PC-3 (cell line): ENCODE measurements around the gene SLC43A2. TPM values are rescaled to one million over a fixed set of nuclear protein-coding genes. Genes with fewer than 3 reads are reported as not detected.

Source experiments
- ATAC-seq: fragments of 200-7000 bp; cut with Tn5 transposase; 2 replicates; pipeline ENCODE4 v1.9.1; 2020; ENCODE audit warnings: mild to moderate bottlenecking, moderate library complexity
- BruUV-seq: library from RNA; stranded (reverse); fragments of 400-500 nt; replicated peaks from 2 replicates; lab custom pipeline; 2021; lab: Mats Ljungman, UMichigan
- CTCF ChIA-PET: fragments of 300-600 bp; sonication (Branson Sonifier 250); formaldehyde crosslinking; loops from one replicate; lab custom pipeline; 2022; ENCODE audit warnings: antibody characterized with exemption; lab: Charles Lee
- POLR2A ChIA-PET: fragments of 300-600 bp; sonication (Branson Sonifier 250); formaldehyde crosslinking; loops from one replicate; lab custom pipeline; 2022; ENCODE audit warnings: antibody characterized with exemption; ENCODE audit not compliant: unreplicated experiment; lab: Charles Lee
- DNase-seq: peaks from one replicate; pipeline ENCODE4 v3.0.0-alpha.2; 2015
- H2AFZ ChIP-seq: fragments of 300-600 bp; sonication (generic); 2 replicates; pipeline ENCODE4 v1.6.0; 2016; ENCODE audit warnings: antibody characterized with exemption, low read length
- H3F3A ChIP-seq: fragments of 300-600 bp; sonication (generic); one replicate; pipeline ENCODE4 v1.6.0; 2017; ENCODE audit warnings: antibody characterized with exemption, low read length, control low read depth, mild to moderate bottlenecking; ENCODE audit not compliant: unreplicated experiment
- H3K27ac ChIP-seq: fragments of 300-600 bp; sonication (generic); 2 replicates; pipeline ENCODE4 v1.5.1; 2016; ENCODE audit warnings: mild to moderate bottlenecking, low read length
- H3K27me3 ChIP-seq: fragments of 300-600 bp; sonication (generic); 2 replicates; pipeline ENCODE4 v1.6.1; 2016; ENCODE audit warnings: low read length, mixed read lengths
- H3K36me3 ChIP-seq: fragments of 300-600 bp; sonication (generic); 2 replicates; pipeline ENCODE4 v1.6.1; 2016; ENCODE audit warnings: low read depth, mixed run types, low read length, mixed read lengths
- H3K4me1 ChIP-seq: fragments of 300-600 bp; sonication (generic); 2 replicates; pipeline ENCODE4 v1.5.1; 2016; ENCODE audit warnings: low read length; ENCODE audit not compliant: insufficient read depth
- H3K4me2 ChIP-seq: fragments of 300-600 bp; sonication (generic); 2 replicates; pipeline ENCODE4 v1.6.0; 2016; ENCODE audit warnings: low read length
- H3K4me3 ChIP-seq: fragments of 300-600 bp; sonication (generic); 2 replicates; pipeline ENCODE4 v1.5.1; 2016; ENCODE audit warnings: mild to moderate bottlenecking, low read length, mixed read lengths
- H3K79me2 ChIP-seq: fragments of 300-600 bp; sonication (generic); 2 replicates; pipeline ENCODE4 v1.6.1; 2017; ENCODE audit warnings: low read length, mixed read lengths
- H3K9ac ChIP-seq: fragments of 300-600 bp; sonication (generic); 2 replicates; pipeline ENCODE4 v1.6.0; 2016; ENCODE audit warnings: mild to moderate bottlenecking, low read length
- H3K9me2 ChIP-seq: fragments of 300-600 bp; sonication (generic); replicated peaks from 2 replicates; pipeline ENCODE4 v1.6.1; 2016; ENCODE audit warnings: mixed run types, low read length, mixed read lengths
- H3K9me3 ChIP-seq: fragments of 300-600 bp; sonication (generic); 2 replicates; pipeline ENCODE4 v1.6.1; 2016; ENCODE audit warnings: low read length, mixed read lengths
- H4K20me1 ChIP-seq: fragments of 300-600 bp; sonication (generic); 2 replicates; pipeline ENCODE4 v1.6.1; 2016; ENCODE audit warnings: low read length, mixed read lengths
- EZH2 ChIP-seq: fragments of 300-600 bp; sonication (generic); IDR thresholded peaks from one replicate; pipeline ENCODE4 v1.6.1; 2017; ENCODE audit warnings: antibody characterized with exemption, mild to moderate bottlenecking, low read length; ENCODE audit not compliant: unreplicated experiment
- EZH2phosphoT487 ChIP-seq: fragments of 300-600 bp; sonication (generic); IDR thresholded peaks from 2 replicates; pipeline ENCODE4 v1.6.1; 2018; ENCODE audit warnings: mild to moderate bottlenecking, antibody characterized with exemption, low read length, borderline replicate concordance
- intact Hi-C: fragments of 100-400 bp; cut with micrococcal nuclease; formaldehyde crosslinking; loops from 2 replicates; pipeline ENCODE4 v1.9.0; 2023
- total RNA-seq: library from RNA; depleted of rRNA; stranded (reverse); fragments of >200 nt; gene quantifications from 2 replicates; pipeline ENCODE4 v1.2.3, GENCODE V29; 2014
- TF ChIP-seq, protein P1 (sequence below): fragments of 300-600 bp; sonication (generic); conservative IDR thresholded peaks from 2 replicates; pipeline ENCODE4 v1.5.1; 2017; ENCODE audit warnings: antibody characterized with exemption, low read depth, mild to moderate bottlenecking, low read length

SLC43A2 gene
- total RNA-seq, 1 experiment from 2014 or later: 6.2 TPM

DNA sequence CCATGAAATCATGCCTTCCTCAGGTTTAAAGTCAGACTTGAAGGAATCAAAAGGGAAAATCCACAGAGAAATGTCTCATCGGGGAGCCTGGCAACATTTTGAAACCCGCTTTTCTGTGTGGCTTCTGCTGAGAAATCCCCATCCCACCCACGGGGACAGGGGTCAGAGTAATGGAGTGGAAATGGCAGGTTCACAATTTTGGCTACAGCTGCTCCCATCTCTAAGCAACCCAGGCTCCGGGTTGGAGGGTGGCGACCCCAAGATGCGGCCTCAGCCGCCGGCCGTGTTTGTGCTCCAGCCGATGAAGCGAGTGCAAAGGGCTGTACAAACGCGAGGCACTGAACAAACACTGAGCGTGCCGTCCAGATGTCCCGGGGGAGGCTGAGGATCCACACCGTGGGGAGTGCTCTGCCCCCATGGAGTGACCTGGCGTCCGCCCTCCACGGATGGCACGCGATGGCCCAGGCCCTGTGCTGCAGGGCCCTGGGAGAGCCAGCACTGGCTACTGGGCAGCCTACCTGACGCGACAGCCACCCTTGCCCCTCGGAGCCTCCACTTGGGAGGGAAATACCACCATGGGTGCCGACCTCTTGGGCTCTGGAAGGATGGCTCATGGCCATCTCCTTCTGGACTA is 22.2 kb downstream of the SLC43A2 start:
- ATAC-seq: no peak
- H3K79me2 ChIP-seq: no peaks in the 10 kb centered on the region
- TF ChIP-seq EZH2 (no peak), EZH2phosphoT487 (no peak)
- TF ChIP-seq, protein P1, sequence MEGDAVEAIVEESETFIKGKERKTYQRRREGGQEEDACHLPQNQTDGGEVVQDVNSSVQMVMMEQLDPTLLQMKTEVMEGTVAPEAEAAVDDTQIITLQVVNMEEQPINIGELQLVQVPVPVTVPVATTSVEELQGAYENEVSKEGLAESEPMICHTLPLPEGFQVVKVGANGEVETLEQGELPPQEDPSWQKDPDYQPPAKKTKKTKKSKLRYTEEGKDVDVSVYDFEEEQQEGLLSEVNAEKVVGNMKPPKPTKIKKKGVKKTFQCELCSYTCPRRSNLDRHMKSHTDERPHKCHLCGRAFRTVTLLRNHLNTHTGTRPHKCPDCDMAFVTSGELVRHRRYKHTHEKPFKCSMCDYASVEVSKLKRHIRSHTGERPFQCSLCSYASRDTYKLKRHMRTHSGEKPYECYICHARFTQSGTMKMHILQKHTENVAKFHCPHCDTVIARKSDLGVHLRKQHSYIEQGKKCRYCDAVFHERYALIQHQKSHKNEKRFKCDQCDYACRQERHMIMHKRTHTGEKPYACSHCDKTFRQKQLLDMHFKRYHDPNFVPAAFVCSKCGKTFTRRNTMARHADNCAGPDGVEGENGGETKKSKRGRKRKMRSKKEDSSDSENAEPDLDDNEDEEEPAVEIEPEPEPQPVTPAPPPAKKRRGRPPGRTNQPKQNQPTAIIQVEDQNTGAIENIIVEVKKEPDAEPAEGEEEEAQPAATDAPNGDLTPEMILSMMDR: no peak
- no peaks in the 10 kb centered on the region for H3K4me1 ChIP-seq
- no TSS peak for BruUV-seq
- DNase-seq: no peak
- no peaks in the 10 kb centered on the region for H3K9me3 ChIP-seq
- CTCF ChIA-PET: no interaction called here
- H3K36me3 ChIP-seq: no peaks in the 10 kb centered on the region
- intact Hi-C loops: no loop called here
- no peak overlapping the region for H3K9ac ChIP-seq
- POLR2A ChIA-PET: no interaction called here
- no peaks in the 10 kb centered on the region for H3K9me2 ChIP-seq
- no peaks in the 10 kb centered on the region for H3K27me3 ChIP-seq
- no peaks in the 10 kb centered on the region for H4K20me1 ChIP-seq
- H3K4me3 ChIP-seq: no peak overlapping the region
- H3F3A ChIP-seq: no peaks in the 10 kb centered on the region
- no peak overlapping the region for H2AFZ ChIP-seq
- H3K4me2 ChIP-seq: no peak overlapping the region
- no peak overlapping the region for H3K27ac ChIP-seq

DNA sequence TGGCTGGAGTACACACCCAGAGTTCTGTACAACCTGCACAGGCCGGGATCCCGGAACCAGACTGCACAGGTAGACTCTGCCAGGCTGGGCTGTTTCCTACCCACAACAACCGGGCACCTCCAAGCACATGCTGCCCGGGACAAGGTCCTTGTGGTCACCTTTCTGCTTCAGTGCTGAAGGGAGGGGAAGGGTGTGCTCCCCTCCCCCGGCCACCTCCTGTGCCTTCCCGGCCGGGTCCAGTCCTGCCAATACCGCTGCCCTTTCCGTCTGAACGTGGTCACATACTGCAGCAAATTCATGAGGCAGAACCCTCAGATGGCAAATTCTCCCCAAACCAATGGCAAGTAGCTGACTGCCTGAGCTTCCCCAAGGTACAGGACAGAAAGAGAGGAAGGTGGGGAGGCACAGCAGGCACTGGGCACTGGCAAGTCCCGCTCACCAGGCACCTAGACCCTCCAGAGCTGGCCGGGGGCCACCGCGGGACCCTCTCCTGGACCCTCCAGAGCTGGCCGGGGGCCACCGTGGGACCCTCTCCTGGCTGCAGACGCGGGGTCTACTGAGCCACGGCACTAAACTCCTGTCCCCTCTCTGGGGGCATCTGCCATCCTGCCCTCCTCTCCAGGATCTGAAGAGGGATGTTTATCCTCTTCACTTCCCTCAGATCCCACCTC is 22.8 kb downstream of the SLC43A2 start:
- no peaks in the 10 kb centered on the region for H3K4me1 ChIP-seq
- POLR2A ChIA-PET: no interaction called here
- CTCF ChIA-PET: no interaction called here
- no TSS peak for BruUV-seq
- no peaks in the 10 kb centered on the region for H3K9me2 ChIP-seq
- no peak overlapping the region for H3K9ac ChIP-seq
- no peak overlapping the region for H2AFZ ChIP-seq
- TF ChIP-seq EZH2phosphoT487: no peak
- TF ChIP-seq, protein P1: no peak
- no peak for TF ChIP-seq EZH2
- no peaks in the 10 kb centered on the region for H4K20me1 ChIP-seq
- no peak overlapping the region for H3K4me2 ChIP-seq
- intact Hi-C loops: no loop called here
- ATAC-seq (no peak), DNase-seq (no peak)
- no peaks in the 10 kb centered on the region for H3F3A ChIP-seq
- no peak overlapping the region for H3K4me3 ChIP-seq
- H3K27me3 ChIP-seq: no peaks in the 10 kb centered on the region
- no peaks in the 10 kb centered on the region for H3K9me3 ChIP-seq
- no peaks in the 10 kb centered on the region for H3K79me2 ChIP-seq
- no peak overlapping the region for H3K27ac ChIP-seq
- H3K36me3 ChIP-seq: no peaks in the 10 kb centered on the region

DNA sequence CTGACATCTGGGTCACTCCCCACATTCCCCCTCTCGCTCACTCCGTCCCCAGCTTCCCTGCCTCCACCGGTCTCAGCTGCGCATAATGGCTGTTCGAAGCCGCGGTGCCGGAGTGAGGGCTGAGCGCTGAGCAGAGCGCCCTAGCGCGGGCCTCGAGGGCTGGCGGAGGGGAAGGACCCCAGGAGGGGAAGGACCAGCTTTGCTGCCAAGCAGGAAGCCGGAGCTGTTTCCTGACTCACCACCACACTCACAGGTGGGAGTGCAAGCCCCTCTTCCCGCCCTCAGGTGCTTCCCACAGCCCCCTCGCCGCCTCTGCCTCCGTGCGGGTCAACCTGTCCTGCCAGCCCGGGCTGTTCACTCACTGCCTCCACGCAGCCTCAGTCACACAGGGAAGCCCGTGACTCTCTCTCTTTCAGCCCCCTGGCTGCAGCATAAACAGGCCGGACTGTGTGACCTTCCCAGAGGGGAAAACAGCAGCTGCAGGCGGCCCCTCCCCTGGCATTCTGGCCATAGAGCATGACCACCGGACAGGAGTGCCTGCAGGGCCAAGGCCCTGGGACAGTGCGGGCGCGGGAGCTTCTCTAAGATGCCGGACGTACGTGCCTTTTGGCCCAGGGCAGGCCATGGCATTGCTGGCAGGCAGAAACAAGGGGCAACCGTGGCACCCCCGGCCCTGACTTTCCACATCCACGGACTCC is 23.7 kb downstream of the SLC43A2 start:
- no peaks in the 10 kb centered on the region for H3K4me1 ChIP-seq
- no peaks in the 10 kb centered on the region for H3K79me2 ChIP-seq
- H3K27me3 ChIP-seq: no peaks in the 10 kb centered on the region
- no peak for ATAC-seq
- no peaks in the 10 kb centered on the region for H3K9me2 ChIP-seq
- ChIA-PET CTCF (no interaction called here), POLR2A (no interaction called here)
- no peaks in the 10 kb centered on the region for H3K36me3 ChIP-seq
- TF ChIP-seq EZH2phosphoT487 (no peak), EZH2 (no peak)
- no peaks in the 10 kb centered on the region for H3F3A ChIP-seq
- intact Hi-C loops: no loop called here
- H2AFZ ChIP-seq: no peak overlapping the region
- no peak for DNase-seq
- H3K4me2 ChIP-seq: no peak overlapping the region
- H4K20me1 ChIP-seq: no peaks in the 10 kb centered on the region
- H3K9me3 ChIP-seq: no peaks in the 10 kb centered on the region
- H3K9ac ChIP-seq: no peak overlapping the region
- no peak overlapping the region for H3K27ac ChIP-seq
- no peak overlapping the region for H3K4me3 ChIP-seq
- BruUV-seq: no TSS peak
